SU-DHL-6 (cell line): Measurements from ENCODE around the gene ECI2.

Experiments
- H2AFZ ChIP-seq: fragments of 200-600 bp; sonication (generic); 2 replicates; pipeline ENCODE4 v1.6.1; 2014; ENCODE audit warnings: low read depth, mild to moderate bottlenecking, moderate library complexity, mixed read lengths, antibody characterized with exemption, low read length; ENCODE audit not compliant: severe bottlenecking
- H3F3A ChIP-seq: fragments of 200-600 bp; shearing (Covaris generic); 2 replicates; pipeline ENCODE4 v1.6.0; 2016; ENCODE audit warnings: antibody characterized with exemption, mild to moderate bottlenecking; ENCODE audit not compliant: insufficient read depth
- H3K27ac ChIP-seq: fragments of 200-600 bp; sonication (generic); 2 replicates; pipeline ENCODE4 v1.5.1; 2016; ENCODE audit warnings: low read depth, mild to moderate bottlenecking, low read length, moderate library complexity, mixed read lengths
- H3K27me3 ChIP-seq: fragments of 200-600 bp; sonication (generic), shearing (Covaris generic); 2 replicates; pipeline ENCODE4 v1.6.0; 2014; ENCODE audit warnings: mild to moderate bottlenecking, low read length
- H3K36me3 ChIP-seq: fragments of 200-600 bp; sonication (generic); 2 replicates; pipeline ENCODE4 v1.6.1; 2014; ENCODE audit warnings: mild to moderate bottlenecking, low read length, mixed read lengths
- H3K4me2 ChIP-seq: fragments of 300-600, 200-600 bp; shearing (Covaris generic), sonication (generic); 2 replicates; pipeline ENCODE4 v1.6.0; 2014; ENCODE audit warnings: low read length, low read depth, mild to moderate bottlenecking; ENCODE audit not compliant: poor library complexity, severe bottlenecking
- H3K4me3 ChIP-seq: fragments of 200-600 bp; sonication (generic); 2 replicates; pipeline ENCODE4 v1.5.1; 2014; ENCODE audit warnings: antibody characterized with exemption, low read length, mild to moderate bottlenecking, mixed read lengths; ENCODE audit not compliant: insufficient read depth, poor library complexity, severe bottlenecking
- H3K79me2 ChIP-seq: fragments of 200-600 bp; sonication (generic); 2 replicates; pipeline ENCODE4 v1.6.1; 2014; ENCODE audit warnings: mild to moderate bottlenecking, low read length, moderate library complexity; ENCODE audit not compliant: insufficient read depth
- H3K9ac ChIP-seq: fragments of 200-600 bp; sonication (generic); 2 replicates; pipeline ENCODE4 v1.7.0; 2014; ENCODE audit warnings: mild to moderate bottlenecking, low read length
- H3K9me2 ChIP-seq: fragments of 200-600 bp; sonication (generic); replicated peaks from 2 replicates; pipeline ENCODE4 v1.6.1; 2014; ENCODE audit warnings: low read length; ENCODE audit not compliant: insufficient read depth
- H3K9me3 ChIP-seq: fragments of 200-600 bp; sonication (generic); 2 replicates; pipeline ENCODE4 v1.6.1; 2014; ENCODE audit warnings: low read length, mixed read lengths; ENCODE audit not compliant: insufficient read depth
- H4K20me1 ChIP-seq: fragments of 200-600 bp; sonication (generic); 2 replicates; pipeline ENCODE4 v1.6.1; 2014; ENCODE audit warnings: low read depth, mild to moderate bottlenecking, antibody characterized with exemption, low read length, moderate library complexity, mixed read lengths
- CTCF ChIP-seq: fragments of 200-600 bp; sonication (generic); IDR thresholded peaks from one replicate; pipeline ENCODE4 v1.5.1; 2017; ENCODE audit warnings: antibody characterized with exemption, mild to moderate bottlenecking, low read length, moderate library complexity; ENCODE audit not compliant: insufficient read depth, poor library complexity, severe bottlenecking
- EZH2phosphoT487 ChIP-seq: fragments of 200-600 bp; sonication (generic), shearing (Covaris generic); conservative IDR thresholded peaks from 2 replicates; pipeline ENCODE4 v1.6.1; 2018; ENCODE audit warnings: mild to moderate bottlenecking, antibody characterized with exemption, low read length, moderate library complexity, mixed read lengths

ECI2 gene

GRCh38 chr6:4136354-4136831 is 1.0 kb upstream of the ECI2 start:
- no peaks in the 10 kb centered on the region for H3K9me3 ChIP-seq
- no peak overlapping the region for H3K27ac ChIP-seq
- peak overlapping the region; percentile 99 for H3K4me3 ChIP-seq
- no peaks in the 10 kb centered on the region for H3K27me3 ChIP-seq
- peak overlapping the region; percentile 96 for H2AFZ ChIP-seq
- no peaks in the 10 kb centered on the region for H3K79me2 ChIP-seq
- peaks cover 30% of the 10 kb centered on the region for H3F3A ChIP-seq
- no peaks in the 10 kb centered on the region for H3K9me2 ChIP-seq
- TF ChIP-seq CTCF (no peak), EZH2phosphoT487 (no peak)
- H3K9ac ChIP-seq, result peak overlapping the region; percentile 67
- H4K20me1 ChIP-seq, result no peaks in the 10 kb centered on the region
- H3K36me3 ChIP-seq, result no peaks in the 10 kb centered on the region
- peak overlapping the region; percentile 96 for H3K4me2 ChIP-seq

- no peaks in the 10 kb centered on the region for H3K9me3 ChIP-seq
- H4K20me1 ChIP-seq, result no peaks in the 10 kb centered on the region
- no peaks in the 10 kb centered on the region for H3K9me2 ChIP-seq
- no peak overlapping the region for H3K27ac ChIP-seq
- peak overlapping the region; percentile 96 for H2AFZ ChIP-seq
- H3K4me3 ChIP-seq, result peak overlapping the region; percentile 99
- no peaks in the 10 kb centered on the region for H3K79me2 ChIP-seq
- H3K27me3 ChIP-seq, result no peaks in the 10 kb centered on the region
- TF ChIP-seq CTCF, result no peak
- H3K9ac ChIP-seq, result peak overlapping the region; percentile 67
- H3K36me3 ChIP-seq, result no peaks in the 10 kb centered on the region
- H3K4me2 ChIP-seq, result peak overlapping the region; percentile 96
- peaks cover 30% of the 10 kb centered on the region for H3F3A ChIP-seq
Observed at GRCh38 chr6:4135665-4136353, 434 bp upstream of the ECI2 start.

- Histone ChIP-seq H3K9me2 (no peaks in the 10 kb centered on the region), H3K4me3 (peak overlapping the region; percentile 67), H3K79me2 (no peaks in the 10 kb centered on the region), H3K27ac (no peak overlapping the region), H2AFZ (peak overlapping the region; percentile 68), H3K27me3 (no peaks in the 10 kb centered on the region), H3F3A (peaks cover 30% of the 10 kb centered on the region), H3K9me3 (no peaks in the 10 kb centered on the region), H3K4me2 (peak overlapping the region; percentile 55), H4K20me1 (no peaks in the 10 kb centered on the region), H3K36me3 (no peaks in the 10 kb centered on the region), H3K9ac (peak overlapping the region; percentile 47; the same call in 1 of the 2 replicates)
- no peak; the same call in 1 of the 2 replicates for TF ChIP-seq EZH2phosphoT487
- TF ChIP-seq CTCF, result no peak
Observed at GRCh38 chr6:4133941-4134838, 1.2 kb downstream of the ECI2 start.
